Measurements from ENCODE around the gene SHANK3.

The SHANK3 gene

DNA sequence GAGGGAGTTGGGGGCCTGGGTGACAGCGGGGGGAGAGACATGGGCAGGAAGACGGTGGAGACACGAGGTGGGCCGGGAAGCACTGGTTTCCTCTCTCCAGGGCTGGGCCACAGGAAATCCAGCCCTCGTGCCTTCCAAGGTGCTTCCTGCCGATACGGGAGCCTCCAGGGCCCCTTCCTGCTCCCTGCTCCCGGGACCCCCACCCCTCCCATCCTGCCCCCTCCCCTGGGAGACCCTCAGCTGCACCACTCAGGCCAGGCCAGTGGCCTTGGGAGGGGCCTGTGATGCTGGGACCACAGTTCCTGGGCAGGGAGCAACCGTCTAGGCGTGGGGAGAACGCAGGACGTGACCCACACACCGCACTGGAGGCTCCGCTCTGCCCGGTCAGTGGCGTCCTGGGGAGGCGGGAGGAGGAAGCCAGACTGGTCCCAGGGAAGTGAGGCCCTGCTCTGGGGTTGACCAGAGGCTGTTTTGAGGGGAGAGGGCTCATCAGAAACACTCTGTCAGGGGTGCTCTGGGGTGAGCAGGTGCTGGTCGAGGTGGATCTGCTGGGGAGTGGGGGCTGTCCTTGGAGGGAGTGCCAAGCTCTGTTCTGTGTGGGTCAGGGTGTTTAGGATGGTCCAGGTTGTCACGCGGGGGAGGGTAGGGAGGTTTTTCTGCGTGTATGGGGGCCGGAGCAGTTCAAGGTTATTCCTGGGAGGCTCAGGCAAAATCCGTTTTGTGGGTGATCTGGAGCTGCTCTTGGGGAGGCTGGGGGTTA, at the start of gene SHANK3:
SHANK3 (plus strand) TSS at position 353 of the 760 bp plus-strand sequence.
- no peak for TF ChIP-seq ZFX (IDR thresholded peaks at IDR 0.05; ENCODE audit: borderline replicate concordance)
- TF ChIP-seq, protein P1, sequence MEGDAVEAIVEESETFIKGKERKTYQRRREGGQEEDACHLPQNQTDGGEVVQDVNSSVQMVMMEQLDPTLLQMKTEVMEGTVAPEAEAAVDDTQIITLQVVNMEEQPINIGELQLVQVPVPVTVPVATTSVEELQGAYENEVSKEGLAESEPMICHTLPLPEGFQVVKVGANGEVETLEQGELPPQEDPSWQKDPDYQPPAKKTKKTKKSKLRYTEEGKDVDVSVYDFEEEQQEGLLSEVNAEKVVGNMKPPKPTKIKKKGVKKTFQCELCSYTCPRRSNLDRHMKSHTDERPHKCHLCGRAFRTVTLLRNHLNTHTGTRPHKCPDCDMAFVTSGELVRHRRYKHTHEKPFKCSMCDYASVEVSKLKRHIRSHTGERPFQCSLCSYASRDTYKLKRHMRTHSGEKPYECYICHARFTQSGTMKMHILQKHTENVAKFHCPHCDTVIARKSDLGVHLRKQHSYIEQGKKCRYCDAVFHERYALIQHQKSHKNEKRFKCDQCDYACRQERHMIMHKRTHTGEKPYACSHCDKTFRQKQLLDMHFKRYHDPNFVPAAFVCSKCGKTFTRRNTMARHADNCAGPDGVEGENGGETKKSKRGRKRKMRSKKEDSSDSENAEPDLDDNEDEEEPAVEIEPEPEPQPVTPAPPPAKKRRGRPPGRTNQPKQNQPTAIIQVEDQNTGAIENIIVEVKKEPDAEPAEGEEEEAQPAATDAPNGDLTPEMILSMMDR (IDR thresholded peaks at IDR 0.05) = no peak
- H3K27ac ChIP-seq = no peak within 1 kb of the TSS

DNA sequence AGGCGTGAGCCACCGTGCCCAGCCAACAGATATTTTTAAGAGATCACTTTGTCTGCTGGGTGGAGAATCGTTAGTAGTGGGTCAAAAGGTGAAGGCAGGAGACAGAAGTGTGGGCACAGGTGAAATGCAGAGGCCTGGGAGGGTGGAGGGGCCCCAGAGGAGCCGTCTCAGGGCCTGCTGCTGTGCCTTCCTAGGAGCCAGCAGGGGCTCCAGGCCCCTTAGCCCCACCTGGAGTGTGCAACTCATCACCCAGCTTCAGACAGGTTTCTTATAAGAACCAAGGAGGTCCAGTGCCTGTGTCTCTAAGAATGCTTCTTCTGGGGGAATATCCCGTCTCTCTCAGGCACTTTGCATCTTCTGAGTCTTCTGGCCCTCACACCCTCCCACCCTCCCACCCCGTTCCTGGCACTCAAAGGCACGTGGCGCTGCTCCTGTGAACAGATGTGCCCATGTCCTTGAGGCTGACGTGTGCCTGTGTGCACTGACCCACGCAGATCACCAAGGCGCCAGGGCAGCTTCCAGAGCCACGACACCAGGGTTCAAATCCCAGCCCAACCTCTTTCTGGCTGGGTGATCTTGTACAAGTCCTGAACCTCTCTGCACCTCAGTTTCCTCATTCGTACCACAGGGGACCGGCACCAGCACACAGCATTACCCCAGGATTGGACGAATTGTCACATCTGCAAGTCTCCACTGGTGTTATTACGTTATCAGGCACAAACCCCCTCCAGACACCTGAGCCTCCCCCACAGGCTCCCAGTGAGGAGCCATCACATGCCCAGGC, 48.1 kb upstream of the SHANK3 start:
- H3K27ac ChIP-seq = peak overlapping the region; percentile 34; the same call in 1 of the 2 replicates
- TF ChIP-seq, protein P1 (IDR thresholded peaks at IDR 0.05) = no peak
- no peak for TF ChIP-seq ZFX (IDR thresholded peaks at IDR 0.05; ENCODE audit: borderline replicate concordance)

DNA sequence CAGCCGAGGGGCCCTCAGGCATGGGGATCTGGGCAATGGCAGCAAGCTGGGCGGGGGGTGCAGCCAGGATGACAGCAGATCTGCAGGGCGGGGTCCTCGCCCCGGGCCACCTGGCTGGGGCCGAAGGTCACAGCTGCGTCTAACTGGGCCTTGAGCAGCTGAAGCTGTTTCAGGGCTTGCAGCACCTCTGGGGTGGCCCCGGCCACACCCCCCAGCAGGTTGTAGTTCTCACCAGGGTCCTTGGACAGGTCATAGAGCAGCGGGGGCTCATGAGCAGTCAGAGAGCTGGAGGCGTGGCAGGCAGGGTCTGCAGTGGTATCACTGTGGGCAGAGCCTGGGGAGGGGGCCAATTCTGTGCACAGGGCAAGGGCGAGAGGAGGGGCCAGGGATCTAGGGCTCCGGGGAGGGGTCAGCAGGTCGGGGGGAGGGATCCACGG, 47.5 kb upstream of the SHANK3 start:
- H3K27ac ChIP-seq = no peak overlapping the region
- TF ChIP-seq ZFX (IDR thresholded peaks at IDR 0.05; ENCODE audit: borderline replicate concordance) = no peak
- TF ChIP-seq, protein P1 (IDR thresholded peaks at IDR 0.05) = no peak

DNA sequence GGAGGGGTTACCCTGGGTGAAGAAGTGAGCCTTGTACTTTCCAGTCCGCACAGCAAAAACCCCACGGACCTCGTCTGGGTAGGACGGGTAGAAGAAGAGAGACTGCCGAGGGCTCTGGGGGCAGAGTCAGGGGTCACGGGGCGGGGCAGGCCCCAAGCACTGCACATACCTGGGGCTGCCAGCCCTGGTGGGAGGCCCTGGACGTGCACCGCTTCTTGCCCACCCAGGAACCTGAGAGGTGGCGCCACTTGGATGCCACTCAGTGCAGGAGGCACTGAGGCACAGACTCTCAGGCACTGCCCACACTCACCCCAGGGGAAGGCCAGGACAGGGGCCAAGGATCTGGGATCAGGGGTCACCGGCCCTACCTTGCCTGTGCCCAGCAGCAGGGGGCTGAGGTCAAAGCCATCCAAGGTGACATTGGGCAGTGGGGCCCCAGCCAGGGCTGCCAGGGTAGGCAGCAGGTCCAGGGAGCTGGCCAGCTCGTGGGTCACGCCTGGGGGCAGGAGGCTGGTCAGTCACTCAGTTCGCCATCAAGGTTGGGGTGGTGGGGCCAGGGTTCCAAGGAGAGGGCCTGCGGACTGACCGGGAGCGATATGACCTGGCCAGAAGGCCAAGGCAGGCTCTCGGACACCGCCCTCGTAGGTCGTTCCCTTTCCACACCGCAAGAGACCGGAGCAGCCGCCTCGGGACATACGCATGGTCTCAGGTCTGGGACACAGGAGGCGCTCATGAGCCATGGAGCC, 46.9 kb upstream of the SHANK3 start:
- no peak overlapping the region for H3K27ac ChIP-seq
- TF ChIP-seq, protein P1 (IDR thresholded peaks at IDR 0.05) = peak; percentile 31
- no peak for TF ChIP-seq ZFX (IDR thresholded peaks at IDR 0.05; ENCODE audit: borderline replicate concordance)

DNA sequence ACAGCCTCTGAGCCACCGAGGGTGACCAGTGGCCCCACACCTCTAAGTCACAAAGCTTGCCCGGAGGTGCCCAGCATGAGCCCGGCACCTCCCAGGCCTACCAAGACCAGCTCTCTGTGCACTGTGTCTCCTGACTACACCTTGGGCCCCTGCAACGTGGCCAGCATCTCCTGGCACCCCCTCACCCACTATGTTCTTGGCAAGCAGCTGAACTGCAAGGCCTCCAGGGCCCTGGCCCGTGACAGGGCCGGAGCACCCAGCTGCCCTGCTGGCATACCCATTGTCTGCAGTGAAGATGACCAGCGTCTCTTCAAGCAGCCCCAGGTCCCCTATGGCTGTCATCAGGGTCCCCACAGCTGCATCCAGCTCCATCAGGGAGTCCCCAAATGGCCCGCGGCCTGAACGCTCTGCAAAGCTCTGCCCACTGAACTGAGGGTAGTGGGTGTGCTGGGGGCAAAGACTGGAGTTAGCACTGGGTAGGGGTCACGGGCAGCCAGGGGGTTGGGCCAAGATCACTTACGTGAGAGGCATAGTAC, 46.2 kb upstream of the SHANK3 start:
- TF ChIP-seq, protein P1 (IDR thresholded peaks at IDR 0.05) = no peak
- no peak for TF ChIP-seq ZFX (IDR thresholded peaks at IDR 0.05; ENCODE audit: borderline replicate concordance)
- peak overlapping the region; percentile 65; the same call in 1 of the 2 replicates for H3K27ac ChIP-seq

DNA sequence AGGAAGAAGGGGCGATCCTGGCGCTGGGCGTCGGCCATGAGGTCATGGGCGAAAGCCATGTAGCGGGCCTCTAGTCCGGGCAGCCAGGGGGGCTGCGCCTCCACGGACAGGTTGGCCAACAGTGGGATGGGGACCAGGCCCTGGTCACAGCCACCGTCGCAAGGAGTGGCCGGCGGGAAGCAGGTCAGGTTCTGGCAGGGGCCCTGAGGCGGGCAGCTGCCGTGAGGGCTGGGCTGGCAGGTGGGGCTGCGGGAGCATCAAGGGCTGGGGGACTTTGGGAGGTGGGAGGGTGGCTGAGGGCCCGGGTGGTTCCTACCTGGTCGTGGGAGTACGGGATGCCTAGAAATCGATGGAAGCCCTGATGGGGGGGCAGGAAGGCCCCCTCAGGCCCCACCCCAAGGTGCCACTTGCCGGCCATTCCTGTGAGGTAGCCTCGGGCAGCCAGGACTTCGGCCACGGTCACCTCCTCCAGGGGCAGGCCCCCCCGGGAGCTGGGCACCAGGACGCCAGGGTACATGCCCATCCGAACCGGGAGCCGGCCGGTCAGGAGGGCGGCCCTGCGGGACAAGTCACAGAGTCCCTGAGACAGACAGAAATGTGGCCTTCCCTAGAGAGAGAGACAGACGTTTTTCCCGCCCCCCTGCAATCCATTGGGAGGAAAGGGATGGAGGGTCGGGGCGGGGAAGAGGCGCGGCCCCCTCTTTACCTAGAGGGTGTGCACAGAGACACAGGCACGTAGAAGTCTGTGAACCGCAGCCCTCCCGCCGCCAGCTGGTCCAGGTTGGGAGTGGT, 45.6 kb upstream of the SHANK3 start:
- peak overlapping the region; percentile 65 for H3K27ac ChIP-seq
- no peak for TF ChIP-seq ZFX (IDR thresholded peaks at IDR 0.05; ENCODE audit: borderline replicate concordance)
- TF ChIP-seq, protein P1 (IDR thresholded peaks at IDR 0.05) = no peak

All from 22Rv1 (cell line).